Fibroblast of mammary gland (primary cell): ENCODE results near the gene SPANXB1.
"Not testable (repeated sequence)": the region's sequence is repeated elsewhere in the genome, so short reads cannot be mapped to it uniquely, and the experiment has no call there.

Experiments used
- DNase-seq: peaks from one replicate; pipeline ENCODE4 v3.0.0-alpha.2; 2010; ENCODE audit warnings: low read depth
- H3K4me3 ChIP-seq: 2 replicates; pipeline ENCODE4 v1.5.1; 2011; ENCODE audit warnings: low read depth, mild to moderate bottlenecking, low read length, moderate library complexity; ENCODE audit not compliant: control insufficient read depth
- TF ChIP-seq, protein P1 (sequence below): conservative IDR thresholded peaks from 2 replicates; pipeline ENCODE4 v1.5.1; 2011; ENCODE audit warnings: low read depth, low read length, inconsistent platforms; ENCODE audit not compliant: control insufficient read depth, insufficient read depth

SPANXB1 gene, protein sequence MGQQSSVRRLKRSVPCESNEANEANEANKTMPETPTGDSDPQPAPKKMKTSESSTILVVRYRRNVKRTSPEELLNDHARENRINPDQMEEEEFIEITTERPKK

GRCh38 chrX:141002568-141002967 is at the start of gene SPANXB1:
SPANXB1 (plus strand) TSS chrX:141002594; CDS start chrX:141002694, 100 bp downstream.
- H3K4me3 ChIP-seq, DNase-seq: not testable (repeated sequence)

GRCh38 chrX:140967036-140967435 is 35.4 kb upstream of the SPANXB1 start:
- no peak for DNase-seq
- TF ChIP-seq, protein P1, sequence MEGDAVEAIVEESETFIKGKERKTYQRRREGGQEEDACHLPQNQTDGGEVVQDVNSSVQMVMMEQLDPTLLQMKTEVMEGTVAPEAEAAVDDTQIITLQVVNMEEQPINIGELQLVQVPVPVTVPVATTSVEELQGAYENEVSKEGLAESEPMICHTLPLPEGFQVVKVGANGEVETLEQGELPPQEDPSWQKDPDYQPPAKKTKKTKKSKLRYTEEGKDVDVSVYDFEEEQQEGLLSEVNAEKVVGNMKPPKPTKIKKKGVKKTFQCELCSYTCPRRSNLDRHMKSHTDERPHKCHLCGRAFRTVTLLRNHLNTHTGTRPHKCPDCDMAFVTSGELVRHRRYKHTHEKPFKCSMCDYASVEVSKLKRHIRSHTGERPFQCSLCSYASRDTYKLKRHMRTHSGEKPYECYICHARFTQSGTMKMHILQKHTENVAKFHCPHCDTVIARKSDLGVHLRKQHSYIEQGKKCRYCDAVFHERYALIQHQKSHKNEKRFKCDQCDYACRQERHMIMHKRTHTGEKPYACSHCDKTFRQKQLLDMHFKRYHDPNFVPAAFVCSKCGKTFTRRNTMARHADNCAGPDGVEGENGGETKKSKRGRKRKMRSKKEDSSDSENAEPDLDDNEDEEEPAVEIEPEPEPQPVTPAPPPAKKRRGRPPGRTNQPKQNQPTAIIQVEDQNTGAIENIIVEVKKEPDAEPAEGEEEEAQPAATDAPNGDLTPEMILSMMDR, result no peak
- no peak overlapping the region for H3K4me3 ChIP-seq

- peak; percentile 27 for DNase-seq
- TF ChIP-seq, protein P1, result no peak
- no peak overlapping the region for H3K4me3 ChIP-seq
Measured at GRCh38 chrX:140971099-140971795, 31.1 kb upstream of the SPANXB1 start.

DNA sequence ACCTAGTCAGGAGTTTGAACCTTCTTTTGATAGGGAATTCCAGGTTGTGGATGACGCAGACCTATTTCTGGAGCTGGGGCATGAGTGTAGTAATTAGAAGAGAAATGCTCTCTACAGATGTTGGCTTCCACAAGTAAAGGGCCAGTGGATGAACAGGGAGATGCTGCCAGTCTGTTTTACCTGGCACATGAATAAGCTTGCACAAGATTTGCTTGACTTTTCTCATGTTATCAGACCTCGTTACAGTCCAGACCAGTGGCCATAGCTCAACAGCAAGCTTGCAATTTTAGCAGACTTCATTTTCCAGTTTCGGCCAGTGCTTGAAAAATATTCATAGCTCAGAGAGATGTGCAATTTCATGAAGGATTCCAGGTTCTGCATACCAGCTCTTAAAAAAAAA is 26.9 kb upstream of the SPANXB1 start:
- TF ChIP-seq, protein P1, result no peak
- H3K4me3 ChIP-seq, result no peak overlapping the region
- DNase-seq, result no peak

DNA sequence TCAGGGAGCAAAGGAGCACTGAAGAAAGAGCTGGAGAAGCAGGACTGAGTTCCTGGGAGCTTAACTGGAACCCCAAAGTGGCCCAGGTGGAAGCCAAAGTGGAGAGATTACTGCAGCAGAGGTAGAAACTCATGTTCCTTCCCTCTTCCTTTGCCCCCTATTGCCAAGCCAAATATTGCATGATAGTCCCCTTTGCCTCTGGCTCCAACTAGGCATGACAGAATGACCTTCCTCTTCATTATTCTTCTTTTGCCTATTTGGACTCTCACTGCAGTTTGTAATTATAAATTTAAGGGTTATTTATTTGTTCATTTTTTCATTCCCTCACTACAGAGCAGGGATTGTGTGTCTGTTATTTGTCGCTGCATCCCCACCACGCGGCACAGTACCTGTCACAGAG is 22.1 kb upstream of the SPANXB1 start:
- no peak overlapping the region for H3K4me3 ChIP-seq
- TF ChIP-seq, protein P1, result no peak
- DNase-seq, result no peak

DNA sequence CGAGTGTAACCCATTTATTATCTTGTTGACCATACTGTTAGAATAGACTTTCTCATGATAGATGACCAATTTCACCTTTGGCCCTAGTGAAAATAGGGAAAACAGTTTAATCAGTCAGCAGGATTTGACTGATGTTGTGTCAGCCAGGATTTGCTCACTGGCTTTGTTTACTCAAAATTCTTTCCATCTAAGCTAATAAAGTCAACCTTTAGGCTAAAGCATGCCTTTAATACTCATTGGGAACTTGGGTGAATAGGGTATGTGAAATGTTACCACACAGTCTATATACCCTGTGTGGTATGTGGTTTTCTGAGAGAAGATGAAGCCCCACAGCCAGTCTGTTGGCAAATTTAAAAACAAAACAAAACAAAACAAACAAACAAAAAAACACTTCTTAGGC is 18.7 kb upstream of the SPANXB1 start:
- TF ChIP-seq, protein P1, result no peak
- no peak overlapping the region for H3K4me3 ChIP-seq
- no peak for DNase-seq

DNA sequence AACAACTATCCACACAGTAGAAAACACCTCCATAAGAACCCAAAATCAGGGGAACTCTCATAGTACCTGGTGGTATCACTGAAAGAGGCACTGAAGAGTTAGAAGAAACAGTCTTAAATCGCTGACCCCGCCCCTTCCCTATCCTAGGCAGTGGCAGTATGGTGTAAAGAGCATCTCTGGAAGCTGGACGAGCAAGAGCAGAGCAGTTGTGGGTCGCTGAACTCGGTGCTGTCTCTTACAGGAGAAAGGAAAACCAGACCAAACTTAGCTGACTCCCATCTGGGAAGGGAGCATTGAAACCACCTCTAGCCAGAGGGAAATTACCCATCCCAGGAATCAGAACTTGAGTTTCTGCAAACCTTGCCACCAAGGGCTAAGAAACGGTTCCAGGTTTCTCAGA is 2.8 kb downstream of the SPANXB1 start:
- H3K4me3 ChIP-seq, DNase-seq: not testable (repeated sequence)

- DNase-seq, H3K4me3 ChIP-seq: not testable (repeated sequence)
Measured at GRCh38 chrX:141044246-141044645, 41.9 kb downstream of the SPANXB1 start.

DNA sequence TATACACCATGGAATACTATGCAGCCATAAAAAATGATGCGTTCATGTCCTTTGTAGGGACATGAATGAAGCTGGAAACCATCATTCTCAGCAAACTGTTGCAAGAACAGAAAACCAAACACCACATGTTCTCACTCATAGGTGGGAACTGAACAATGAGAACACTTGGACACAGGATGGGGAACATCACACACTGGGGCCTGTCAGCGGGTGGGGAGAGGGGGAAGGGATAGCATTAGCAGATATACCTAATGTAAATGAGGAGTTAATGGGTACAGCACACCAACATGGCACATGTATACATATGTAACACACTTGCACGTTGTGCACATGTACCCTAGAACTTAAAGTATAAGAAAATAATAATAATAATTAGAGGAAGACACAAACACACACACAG is 47.5 kb downstream of the SPANXB1 start:
- DNase-seq, H3K4me3 ChIP-seq: not testable (repeated sequence)

GRCh38 chrX:141052098-141052497 is 49.7 kb downstream of the SPANXB1 start:
- H3K4me3 ChIP-seq, result not testable (repeated sequence)
- peak; percentile 2 for DNase-seq
